ENCODE results near the gene KRTAP10-2.

The KRTAP10-2 gene

DNA sequence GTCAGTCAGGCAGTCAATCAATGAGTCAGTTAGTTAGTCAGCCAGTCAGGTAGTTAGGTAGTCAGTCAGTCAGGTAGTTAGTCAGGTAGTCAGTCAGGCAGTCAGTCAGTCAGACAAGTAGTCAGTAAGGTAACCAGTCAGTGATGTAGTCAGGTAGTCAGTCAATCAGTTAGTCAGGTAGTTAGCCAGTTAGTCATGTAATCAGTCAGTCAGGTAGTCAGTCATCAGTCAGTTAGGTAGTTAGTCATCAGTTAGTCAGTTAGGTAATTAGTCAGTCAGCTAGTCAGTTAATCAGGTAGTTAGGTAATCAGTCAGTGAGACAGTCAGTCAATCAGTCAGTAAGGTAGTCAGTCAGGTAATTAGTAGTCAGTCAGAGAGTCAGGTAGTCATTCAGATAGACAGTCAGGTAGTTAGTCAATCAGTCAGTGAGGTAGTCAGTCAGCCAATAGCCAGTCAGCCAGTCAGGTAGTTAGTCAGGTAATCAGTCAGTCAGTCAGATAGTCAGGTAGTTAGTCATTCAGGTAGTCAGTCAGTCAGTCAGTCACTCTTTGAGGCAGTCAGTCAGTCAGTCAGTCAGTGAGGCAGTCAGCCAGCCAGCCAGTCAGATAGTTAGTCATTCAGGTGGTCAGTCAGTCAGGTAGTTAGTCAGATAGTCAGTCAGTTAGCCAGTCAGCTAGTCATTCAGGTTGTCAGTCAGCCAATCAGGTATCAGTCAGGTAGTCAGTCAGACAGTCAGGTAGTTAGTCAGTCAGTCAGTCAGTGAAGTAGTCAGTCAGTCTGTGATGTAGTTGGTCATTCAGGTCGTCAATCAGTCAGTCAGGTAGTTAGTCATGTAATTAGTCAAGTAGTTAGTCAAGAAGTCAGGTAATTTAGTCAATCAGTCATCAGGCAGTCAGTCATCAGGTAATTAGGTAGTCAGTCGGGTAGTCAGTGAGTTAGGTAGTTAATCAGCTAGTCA lies 26.6 kb downstream of the KRTAP10-2 start:
- DNase-seq: no peak

DNA sequence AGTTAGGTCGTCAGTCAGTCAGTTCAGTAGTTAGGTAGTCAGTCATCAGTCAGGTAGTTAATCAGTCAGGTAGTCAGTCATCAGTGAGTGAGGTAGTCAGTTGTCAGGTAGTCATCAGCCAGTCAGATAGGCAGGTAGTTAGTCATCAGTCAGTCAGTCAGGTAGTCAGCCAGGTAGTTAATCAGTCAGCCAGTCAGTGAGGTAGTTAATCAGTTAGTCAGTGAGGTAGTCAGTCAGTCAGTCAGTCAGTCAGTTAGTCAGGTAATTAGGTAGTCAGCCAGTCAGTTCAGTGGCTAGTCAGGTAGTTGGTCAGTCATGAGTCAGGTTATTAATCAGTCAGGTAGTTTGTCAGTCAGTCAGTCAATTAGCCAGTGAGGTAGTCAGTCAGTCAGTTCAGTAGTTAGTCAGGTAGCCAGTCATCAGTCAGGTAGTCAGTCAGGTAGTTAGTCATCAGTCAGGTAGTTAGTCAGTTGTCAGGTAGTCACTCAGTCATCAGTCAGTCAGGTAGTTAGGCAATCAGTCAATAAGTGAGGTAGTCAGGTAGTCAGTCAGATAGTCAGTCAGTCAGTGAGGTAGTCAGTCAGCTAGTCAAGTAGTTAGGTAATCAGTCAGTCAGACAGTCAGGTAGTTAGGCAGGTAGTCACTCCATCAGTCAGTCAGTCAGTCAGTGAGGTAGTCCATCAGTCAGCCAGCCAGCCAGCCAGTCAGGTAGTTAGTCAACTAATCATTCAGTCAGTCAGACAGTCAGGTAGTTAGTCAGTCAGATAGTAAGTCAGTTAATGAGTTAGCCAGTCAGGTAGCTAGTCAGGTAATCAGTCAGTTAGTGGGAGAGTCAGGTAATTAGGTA lies 27.5 kb downstream of the KRTAP10-2 start:
- DNase-seq: no peak

DNA sequence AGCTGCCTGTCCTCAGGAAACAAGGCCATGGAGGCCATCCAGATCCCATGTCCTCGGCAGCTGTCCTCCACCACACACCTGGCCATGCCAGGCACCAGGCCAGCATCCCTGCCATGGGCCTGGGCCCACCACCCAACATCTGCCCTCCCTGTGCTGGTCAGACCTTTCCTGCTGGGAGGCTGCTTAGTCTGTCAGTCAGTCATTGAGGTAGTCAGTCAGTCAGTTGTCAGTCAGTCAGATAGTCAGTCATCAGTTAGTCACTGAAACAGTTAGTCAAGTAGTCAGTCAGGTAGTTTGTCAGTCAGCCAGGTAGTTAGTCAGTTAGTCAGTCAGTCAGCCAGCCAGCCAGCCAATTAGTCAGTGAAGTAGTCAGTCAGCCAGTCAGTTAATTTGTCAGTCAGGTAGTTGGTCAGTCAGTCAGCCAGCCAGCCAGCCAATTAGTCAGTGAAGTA lies 28.5 kb downstream of the KRTAP10-2 start:
- DNase-seq: no peak

DNA sequence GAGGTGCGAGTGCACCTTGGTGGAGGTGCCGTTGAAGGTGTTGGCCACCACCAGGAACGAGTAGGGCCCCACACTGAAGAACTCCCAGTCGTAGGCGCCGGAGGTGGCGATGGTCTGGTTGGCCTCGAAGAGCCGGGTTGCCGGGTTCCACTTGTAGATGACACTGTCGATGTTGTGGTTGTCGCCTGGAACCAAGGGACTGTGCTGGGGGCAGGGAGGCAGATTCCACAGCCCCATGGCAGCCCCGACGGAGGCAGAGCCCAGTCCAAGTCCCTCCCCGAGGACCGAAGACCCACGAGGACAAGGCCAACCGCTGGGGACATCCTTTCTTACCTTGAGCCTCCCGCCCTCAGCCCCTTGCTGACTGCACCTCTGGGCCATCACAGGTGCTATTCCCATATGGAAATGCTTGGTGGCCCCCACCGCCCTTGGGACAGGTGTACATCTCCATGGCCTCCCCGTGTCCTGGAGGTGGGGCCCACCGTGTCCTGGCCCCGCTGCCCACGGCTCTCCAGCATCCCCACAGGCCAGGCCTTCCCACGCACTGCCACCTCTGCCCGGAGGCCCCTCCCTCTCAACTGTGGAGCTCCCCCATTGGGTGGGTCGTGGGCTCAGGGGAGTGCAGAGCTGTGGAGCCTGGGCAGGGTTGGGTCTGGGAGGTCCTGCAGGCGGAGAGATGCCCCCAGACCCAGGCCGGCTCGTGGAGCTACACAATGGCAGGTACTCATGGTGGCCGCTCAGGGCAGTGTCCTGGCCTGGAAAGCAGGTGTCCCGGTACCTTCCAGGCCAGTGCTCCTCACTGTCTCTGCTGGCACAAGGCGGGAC lies 29.2 kb downstream of the KRTAP10-2 start:
- no peak for DNase-seq

- no peak for DNase-seq
Observed at GRCh38 chr21:44521301-44521927, 29.9 kb downstream of the KRTAP10-2 start.

- DNase-seq: no peak
Observed at GRCh38 chr21:44520326-44521300, 30.7 kb downstream of the KRTAP10-2 start.

DNA sequence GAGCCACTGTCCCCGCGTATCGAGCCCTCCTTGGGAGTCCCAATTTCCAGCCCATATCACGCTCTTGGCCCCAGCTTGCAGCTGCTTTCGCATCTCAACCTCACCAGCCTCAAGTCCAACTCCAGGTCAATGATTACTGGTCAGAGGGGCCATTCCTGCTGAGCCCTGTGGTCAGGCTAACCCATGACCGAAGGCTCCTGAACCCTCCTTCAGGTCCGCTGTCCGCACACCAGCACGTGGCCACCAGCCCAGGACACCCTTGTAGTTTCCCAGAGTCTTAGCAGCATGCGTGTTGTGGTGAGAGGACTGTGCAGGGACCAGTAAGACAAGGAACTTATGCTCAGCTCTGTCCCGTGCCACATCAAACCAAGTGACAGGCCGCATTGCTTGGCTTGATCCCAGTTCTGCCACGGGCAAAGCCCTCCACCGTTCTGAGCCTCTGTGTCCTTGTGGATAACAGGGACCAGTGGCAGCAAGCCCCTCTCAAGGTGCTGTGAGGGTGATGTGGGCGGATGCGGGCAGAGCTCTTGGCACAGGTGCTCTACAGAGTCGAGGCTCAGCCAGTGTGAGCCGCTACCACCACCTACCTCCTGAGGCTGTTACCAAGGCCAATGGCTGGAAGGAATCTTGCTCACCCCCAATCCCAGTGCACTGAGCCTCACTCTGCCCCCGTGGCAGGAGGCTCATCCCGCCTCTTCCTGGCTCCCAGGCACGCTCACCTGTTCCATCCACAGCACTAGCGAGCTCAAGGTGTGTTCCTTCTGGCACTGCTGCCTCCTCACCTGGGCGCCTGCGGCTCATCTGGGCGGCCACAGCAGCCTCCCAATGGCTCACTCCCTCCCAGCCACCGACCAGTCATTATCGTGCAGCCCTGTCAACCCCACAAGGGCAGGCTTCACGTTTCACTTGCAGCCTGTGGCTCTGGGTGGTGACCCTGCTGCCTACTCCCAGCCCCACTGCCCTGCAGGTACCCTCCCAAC lies 31.7 kb downstream of the KRTAP10-2 start:
- DNase-seq: no peak

DNA sequence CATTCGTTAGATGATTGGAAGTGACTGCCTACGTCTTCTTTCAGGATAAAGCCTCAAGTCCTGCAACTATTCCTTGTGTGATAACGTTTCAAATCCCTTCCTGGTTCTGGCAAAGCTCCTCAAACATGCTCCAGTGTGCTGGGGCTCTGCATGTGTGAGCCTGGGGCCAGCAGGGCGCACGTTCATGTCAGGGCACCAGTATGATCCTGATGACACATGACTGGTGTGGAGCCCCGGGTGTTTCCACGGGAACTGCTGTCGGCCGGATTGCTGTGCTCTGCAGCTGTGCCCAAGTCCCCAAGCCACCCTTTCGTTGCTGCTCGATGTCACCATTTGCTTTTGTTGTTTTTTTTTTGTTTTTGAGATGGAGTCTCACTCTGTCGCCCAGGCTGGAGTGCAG lies 32.6 kb downstream of the KRTAP10-2 start:
- DNase-seq: no peak

GRCh38 chr21:44517175-44517899 lies 34.0 kb downstream of the KRTAP10-2 start:
- DNase-seq: peak in 6 of 14 donors; percentile 5 to 43 (median 22)

GRCh38 chr21:44516828-44517174 lies 34.5 kb downstream of the KRTAP10-2 start:
- DNase-seq: no peak

GRCh38 chr21:44516342-44516741 lies 35.0 kb downstream of the KRTAP10-2 start:
- no peak for DNase-seq

DNA sequence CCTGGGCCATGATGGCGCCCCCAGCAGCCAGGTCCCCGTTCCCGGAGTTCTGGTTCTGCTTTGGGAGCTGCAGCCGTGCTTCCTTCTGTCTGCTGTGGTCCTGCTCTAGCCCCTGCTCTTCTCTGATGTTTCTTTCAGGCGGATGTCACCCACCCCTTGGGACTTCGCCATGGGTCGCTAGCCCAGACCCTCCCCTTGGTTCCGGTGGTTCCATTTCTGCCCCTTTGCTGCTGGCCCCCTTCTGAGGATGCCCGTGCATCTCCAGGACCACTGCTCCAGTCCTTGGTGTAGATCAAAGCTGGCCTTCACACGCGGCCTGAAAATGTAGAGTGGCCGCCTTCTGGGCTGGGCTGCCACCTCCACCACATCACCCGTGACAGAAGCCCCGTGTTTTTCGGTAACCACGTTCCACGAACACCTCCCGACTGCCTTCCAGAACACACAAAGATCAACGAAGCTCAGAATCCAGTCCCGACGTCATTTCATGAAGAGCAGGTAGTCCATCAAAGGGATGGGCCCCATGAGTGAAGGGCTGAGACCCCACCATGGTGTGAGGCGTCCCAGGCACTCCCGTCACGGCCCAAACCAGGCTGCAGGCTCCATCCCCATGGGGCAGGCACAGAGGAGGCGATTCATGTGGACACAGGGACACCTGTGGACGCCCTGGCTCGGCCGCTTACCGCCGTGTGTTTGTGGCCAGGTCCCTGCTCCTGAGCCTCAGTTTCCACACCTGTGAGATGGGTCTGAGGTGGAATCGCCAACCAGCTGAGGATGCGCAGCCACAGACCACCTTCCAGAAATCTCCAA lies 35.7 kb downstream of the KRTAP10-2 start:
- DNase-seq: no peak

- no peak for DNase-seq
Observed at GRCh38 chr21:44514746-44515358, 36.5 kb downstream of the KRTAP10-2 start.

- DNase-seq: no peak
Observed at GRCh38 chr21:44514218-44514520, 37.1 kb downstream of the KRTAP10-2 start.

- DNase-seq: no peak
Observed at GRCh38 chr21:44513389-44514217, 37.7 kb downstream of the KRTAP10-2 start.
